ENCODE results near the gene BBX.

DNA sequence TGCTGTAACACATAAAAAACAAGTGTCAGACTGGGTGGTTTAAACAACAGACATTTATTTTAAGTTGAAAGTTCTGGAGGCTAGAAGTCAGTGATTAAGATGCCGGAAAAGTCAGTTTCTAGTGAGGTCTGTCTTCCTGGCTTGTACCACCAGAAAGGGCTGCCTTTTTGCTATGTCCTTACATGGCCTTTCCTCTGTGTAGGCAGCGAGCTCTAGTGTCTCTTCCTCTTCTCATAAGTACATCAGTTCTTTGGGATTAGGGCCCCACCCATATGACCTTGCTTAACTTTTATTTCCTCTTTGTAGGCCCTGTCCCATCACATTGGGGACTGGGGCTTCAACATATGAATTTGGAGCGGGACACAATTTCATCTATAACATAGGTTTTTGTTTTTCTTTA lies 128.0 kb downstream of the BBX start:
- TF ChIP-seq RAD21 (IDR thresholded peaks at IDR 0.05; ENCODE audit: low read length) (no peak), NFE2L2 (IDR thresholded peaks at IDR 0.05; ENCODE audit: low read depth, low read length) (no peak), RFX5 (IDR thresholded peaks at IDR 0.05; ENCODE audit: low read depth, low read length) (no peak)
- TF ChIP-seq, protein P1, sequence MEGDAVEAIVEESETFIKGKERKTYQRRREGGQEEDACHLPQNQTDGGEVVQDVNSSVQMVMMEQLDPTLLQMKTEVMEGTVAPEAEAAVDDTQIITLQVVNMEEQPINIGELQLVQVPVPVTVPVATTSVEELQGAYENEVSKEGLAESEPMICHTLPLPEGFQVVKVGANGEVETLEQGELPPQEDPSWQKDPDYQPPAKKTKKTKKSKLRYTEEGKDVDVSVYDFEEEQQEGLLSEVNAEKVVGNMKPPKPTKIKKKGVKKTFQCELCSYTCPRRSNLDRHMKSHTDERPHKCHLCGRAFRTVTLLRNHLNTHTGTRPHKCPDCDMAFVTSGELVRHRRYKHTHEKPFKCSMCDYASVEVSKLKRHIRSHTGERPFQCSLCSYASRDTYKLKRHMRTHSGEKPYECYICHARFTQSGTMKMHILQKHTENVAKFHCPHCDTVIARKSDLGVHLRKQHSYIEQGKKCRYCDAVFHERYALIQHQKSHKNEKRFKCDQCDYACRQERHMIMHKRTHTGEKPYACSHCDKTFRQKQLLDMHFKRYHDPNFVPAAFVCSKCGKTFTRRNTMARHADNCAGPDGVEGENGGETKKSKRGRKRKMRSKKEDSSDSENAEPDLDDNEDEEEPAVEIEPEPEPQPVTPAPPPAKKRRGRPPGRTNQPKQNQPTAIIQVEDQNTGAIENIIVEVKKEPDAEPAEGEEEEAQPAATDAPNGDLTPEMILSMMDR (conservative IDR thresholded peaks at IDR 0.05; ENCODE audit: low read depth, low read length), result no peak

Measured in IMR-90 (cell line).